Peyer's patch (tissue), 4 donors: ENCODE results near the gene TMEM132C. TPM values are rescaled to one million over a fixed set of nuclear protein-coding genes. Genes with fewer than 3 reads are reported as not detected.

Source experiments
- DNase-seq, 3 donors: peaks; one replicate each; pipeline ENCODE4 v3.0.0-alpha.2; 2017 to 2019
- H3K27ac ChIP-seq, 4 donors: fragments of 200-600 bp; sonication (generic); one replicate each; pipeline ENCODE4 v1.5.1; 2016 to 2019
- H3K27me3 ChIP-seq, 2 donors: fragments of 200-600 bp; sonication (generic); one replicate each; pipeline ENCODE4 v1.5.1; 2019
- H3K36me3 ChIP-seq, 3 donors: fragments of 200-600 bp; sonication (generic); one replicate each; pipeline ENCODE4 v1.5.1; 2016 to 2019
- H3K4me1 ChIP-seq, 4 donors: fragments of 200-600 bp; sonication (generic); one replicate each; pipeline ENCODE4 v1.5.1; 2016 to 2019
- H3K4me3 ChIP-seq, 4 donors: fragments of 200-600 bp; sonication (generic); 1 replicate in 3 of 4; 2 replicates in 1 of 4; pipeline ENCODE4 v1.5.1; 2016 to 2019; ENCODE audit warnings: mild to moderate bottlenecking in 1 of 4
- H3K9me3 ChIP-seq, 4 donors: fragments of 200-600 bp; sonication (generic); one replicate each; pipeline ENCODE4 v1.5.1; 2016 to 2019; ENCODE audit warnings: mild to moderate bottlenecking in 1 of 4
- POLR2A ChIP-seq, 2 donors: fragments of 450-650 bp; IDR thresholded peaks; one replicate each; pipeline ENCODE4 v1.5.1; 2017; ENCODE audit warnings: antibody characterized with exemption in 2 of 2, mild to moderate bottlenecking in 2 of 2, moderate library complexity in 2 of 2
- total RNA-seq, 4 donors: library from RNA; depleted of rRNA; stranded (reverse); fragments of >200 nt; gene quantifications; one replicate each; pipeline ENCODE4 v1.1.0, GENCODE V29; 2016
- TF ChIP-seq, protein P1 (sequence below), 6 experiments: fragments of 450-650 bp in 4 of 6; fragments of 200-600 bp in 2 of 6; sonication (generic) in 1 of 6; IDR thresholded peaks; one replicate each; pipeline ENCODE4 v1.5.1; 2017 to 2019; ENCODE audit warnings: antibody characterized with exemption in 6 of 6, mild to moderate bottlenecking in 3 of 6, moderate library complexity in 1 of 6

The TMEM132C gene
- total RNA-seq, 4 donors from 2014 or later, result 0.88 to 5.0 (median 2.0) TPM

DNA sequence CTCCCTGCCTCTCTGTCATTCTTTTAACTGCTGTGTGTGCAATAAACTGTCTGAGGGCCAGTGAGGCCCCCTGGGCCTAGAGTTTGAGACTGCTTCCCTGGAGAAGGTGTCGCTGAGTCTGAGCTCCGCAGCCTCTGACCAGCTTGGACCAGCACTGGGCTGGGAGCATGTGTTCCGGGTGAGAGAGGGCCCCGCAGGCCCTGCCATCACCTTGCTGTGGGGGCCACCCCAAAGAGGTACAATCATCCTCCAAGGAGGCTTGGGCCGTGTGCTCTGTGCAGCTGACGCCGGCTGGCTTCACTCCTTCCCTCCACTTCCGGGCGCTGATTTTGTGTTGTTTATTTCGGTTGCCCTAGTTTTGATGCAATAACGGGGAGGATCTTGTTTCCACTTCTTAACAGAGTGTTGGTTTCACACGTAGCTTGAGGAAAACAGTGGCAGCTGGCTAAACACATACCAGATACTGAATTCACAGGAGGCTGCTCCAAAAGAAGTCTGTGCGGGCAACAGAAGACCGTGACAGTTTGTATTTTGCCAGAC, 121.6 kb downstream of the TMEM132C start:
- no peak overlapping the region for H3K4me3 ChIP-seq
- H3K36me3 ChIP-seq, result no peaks in the 10 kb centered on the region
- TF ChIP-seq, protein P1, sequence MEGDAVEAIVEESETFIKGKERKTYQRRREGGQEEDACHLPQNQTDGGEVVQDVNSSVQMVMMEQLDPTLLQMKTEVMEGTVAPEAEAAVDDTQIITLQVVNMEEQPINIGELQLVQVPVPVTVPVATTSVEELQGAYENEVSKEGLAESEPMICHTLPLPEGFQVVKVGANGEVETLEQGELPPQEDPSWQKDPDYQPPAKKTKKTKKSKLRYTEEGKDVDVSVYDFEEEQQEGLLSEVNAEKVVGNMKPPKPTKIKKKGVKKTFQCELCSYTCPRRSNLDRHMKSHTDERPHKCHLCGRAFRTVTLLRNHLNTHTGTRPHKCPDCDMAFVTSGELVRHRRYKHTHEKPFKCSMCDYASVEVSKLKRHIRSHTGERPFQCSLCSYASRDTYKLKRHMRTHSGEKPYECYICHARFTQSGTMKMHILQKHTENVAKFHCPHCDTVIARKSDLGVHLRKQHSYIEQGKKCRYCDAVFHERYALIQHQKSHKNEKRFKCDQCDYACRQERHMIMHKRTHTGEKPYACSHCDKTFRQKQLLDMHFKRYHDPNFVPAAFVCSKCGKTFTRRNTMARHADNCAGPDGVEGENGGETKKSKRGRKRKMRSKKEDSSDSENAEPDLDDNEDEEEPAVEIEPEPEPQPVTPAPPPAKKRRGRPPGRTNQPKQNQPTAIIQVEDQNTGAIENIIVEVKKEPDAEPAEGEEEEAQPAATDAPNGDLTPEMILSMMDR (IDR thresholded peaks at IDR 0.05), result no peak
- no peak for TF ChIP-seq POLR2A (IDR thresholded peaks at IDR 0.05)
- no peak for DNase-seq
- H3K4me1 ChIP-seq, result no peaks in the 10 kb centered on the region
- H3K9me3 ChIP-seq, result no peaks in the 10 kb centered on the region
- no peaks in the 10 kb centered on the region for H3K27me3 ChIP-seq
- H3K27ac ChIP-seq, result no peak overlapping the region

DNA sequence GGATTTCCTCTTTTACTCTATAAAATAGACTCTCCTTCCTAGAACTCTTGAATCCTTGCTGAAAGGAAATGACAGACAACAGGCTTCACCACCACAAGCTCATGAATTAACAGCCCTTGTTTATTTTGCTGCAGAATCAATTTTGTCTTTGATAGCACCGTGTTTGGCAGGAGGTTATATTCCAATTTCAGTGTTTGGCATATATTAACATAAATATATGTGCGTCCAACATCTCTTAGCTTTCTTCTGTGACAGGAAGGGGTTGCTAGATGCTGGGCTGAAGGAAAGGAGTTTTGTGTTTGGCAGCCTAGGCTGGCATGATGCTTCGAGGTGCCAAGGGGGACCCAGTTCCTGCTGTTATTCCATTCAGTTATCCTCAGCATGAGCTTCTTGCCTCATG, 126.4 kb downstream of the TMEM132C start:
- Histone ChIP-seq H3K4me3 (no peak overlapping the region), H3K36me3 (no peaks in the 10 kb centered on the region), H3K27ac (no peak overlapping the region), H3K9me3 (no peaks in the 10 kb centered on the region), H3K4me1 (no peaks in the 10 kb centered on the region), H3K27me3 (no peaks in the 10 kb centered on the region)
- DNase-seq, result no peak
- TF ChIP-seq, protein P1 (IDR thresholded peaks at IDR 0.05), result no peak
- TF ChIP-seq POLR2A (IDR thresholded peaks at IDR 0.05), result no peak

DNA sequence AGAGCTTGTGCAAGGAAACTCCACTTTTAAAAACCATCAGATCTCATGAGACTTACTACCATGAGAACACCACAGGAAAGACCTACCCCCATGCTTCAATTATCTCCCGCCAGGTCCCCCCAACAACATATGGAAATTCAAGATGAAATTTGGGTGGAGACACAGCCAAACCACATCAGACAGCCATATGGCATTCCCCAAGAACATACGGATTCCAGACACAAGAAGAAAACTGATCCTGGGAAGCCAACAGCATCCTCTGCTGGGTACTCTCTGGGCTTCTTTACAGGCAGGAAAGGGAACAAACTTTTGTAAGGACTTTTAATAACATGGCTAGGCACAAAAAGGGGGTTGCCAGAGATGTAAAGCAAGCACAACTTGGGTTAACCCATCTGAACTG, 127.2 kb downstream of the TMEM132C start:
- no peak for TF ChIP-seq POLR2A (IDR thresholded peaks at IDR 0.05)
- Histone ChIP-seq H3K4me3 (no peak overlapping the region), H3K4me1 (no peaks in the 10 kb centered on the region), H3K27me3 (no peaks in the 10 kb centered on the region), H3K36me3 (no peaks in the 10 kb centered on the region), H3K9me3 (no peaks in the 10 kb centered on the region), H3K27ac (no peak overlapping the region)
- DNase-seq, result no peak

DNA sequence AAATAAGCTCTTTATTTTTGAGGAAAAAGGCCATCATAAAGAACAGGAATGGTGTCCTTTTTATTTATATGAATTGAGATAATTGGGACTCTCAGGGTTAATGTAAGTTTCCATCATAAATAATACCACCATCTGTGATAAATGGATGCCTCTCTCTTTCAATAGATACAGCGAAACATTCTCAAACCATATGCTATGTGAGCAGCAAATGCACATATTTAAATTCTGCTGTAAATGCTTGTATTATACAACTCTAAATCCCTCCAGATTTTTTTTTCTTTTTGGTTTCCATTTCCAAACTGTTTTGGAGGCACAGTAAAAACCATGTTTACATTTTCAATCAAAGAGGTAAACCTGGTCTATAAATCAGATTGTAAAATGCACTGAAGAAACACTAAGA, 132.3 kb downstream of the TMEM132C start:
- TF ChIP-seq, protein P1 (IDR thresholded peaks at IDR 0.05), result no peak
- no peak for TF ChIP-seq POLR2A (IDR thresholded peaks at IDR 0.05)
- no peak overlapping the region for H3K4me3 ChIP-seq
- H3K4me1 ChIP-seq, result no peaks in the 10 kb centered on the region
- H3K27me3 ChIP-seq, result no peaks in the 10 kb centered on the region
- DNase-seq, result no peak
- H3K9me3 ChIP-seq, result no peaks in the 10 kb centered on the region
- no peaks in the 10 kb centered on the region for H3K36me3 ChIP-seq
- no peak overlapping the region for H3K27ac ChIP-seq

DNA sequence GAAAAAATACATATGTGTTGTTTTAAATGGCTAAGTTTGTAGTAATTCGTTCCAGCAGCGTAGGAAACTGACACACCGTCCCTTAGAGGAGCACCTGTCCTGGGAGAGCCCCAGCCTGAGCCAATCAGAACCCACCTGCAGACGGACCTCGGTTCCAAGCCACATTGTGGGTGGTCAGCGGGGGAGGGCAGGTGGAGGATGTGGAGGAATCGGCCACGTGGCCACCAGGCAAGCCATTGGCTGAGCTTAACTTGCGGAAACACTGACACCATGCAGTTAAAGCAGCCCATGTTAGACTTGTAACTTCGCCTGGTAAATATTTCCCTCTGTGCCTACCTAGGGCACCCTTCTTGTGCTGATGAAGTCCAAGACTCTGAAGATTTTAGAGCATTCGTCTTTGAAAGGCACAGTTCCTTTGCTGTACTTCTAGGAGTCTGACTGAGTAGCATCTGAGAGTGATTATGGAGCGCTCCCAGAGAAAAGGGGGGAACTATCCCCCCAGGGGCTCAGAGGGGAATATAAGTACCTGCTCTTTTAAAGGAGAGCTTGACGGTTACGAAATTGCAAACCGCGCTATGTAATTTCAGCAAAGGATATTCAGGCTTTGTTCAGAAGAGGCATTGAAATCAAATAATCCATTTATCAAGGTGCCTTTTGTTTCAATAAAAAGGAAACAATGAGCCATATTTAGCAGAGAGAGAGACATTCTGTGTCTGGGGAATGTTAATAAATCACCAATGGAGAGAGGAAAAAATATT, 135.7 kb downstream of the TMEM132C start:
- Histone ChIP-seq H3K27ac (no peak overlapping the region), H3K9me3 (no peaks in the 10 kb centered on the region), H3K27me3 (no peaks in the 10 kb centered on the region), H3K4me3 (no peak overlapping the region), H3K4me1 (no peaks in the 10 kb centered on the region), H3K36me3 (no peaks in the 10 kb centered on the region)
- DNase-seq, result no peak
- TF ChIP-seq, protein P1 (IDR thresholded peaks at IDR 0.05), result no peak
- TF ChIP-seq POLR2A (IDR thresholded peaks at IDR 0.05), result no peak

DNA sequence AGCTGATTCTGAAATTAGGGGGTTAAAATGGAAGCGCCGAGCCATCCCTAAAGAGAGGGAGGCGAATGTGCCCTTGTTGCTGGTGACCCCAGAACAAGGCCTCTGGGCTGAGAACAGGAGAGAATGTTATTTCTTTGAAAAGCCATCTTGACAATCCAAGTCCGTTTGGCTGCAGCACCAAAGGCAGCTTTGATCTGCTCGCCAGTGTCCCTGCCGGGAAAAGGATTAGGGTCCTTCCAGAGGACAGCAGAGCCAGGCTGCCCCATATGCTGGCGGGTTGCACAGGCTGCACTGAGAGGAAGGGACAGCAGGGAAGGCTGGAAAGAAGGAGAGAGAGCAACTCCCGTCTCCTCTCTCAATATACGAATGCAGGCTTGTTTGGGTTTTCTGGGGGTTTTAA, 141.7 kb downstream of the TMEM132C start:
- no peaks in the 10 kb centered on the region for H3K27me3 ChIP-seq
- H3K27ac ChIP-seq, result no peak overlapping the region
- no peak for DNase-seq
- no peaks in the 10 kb centered on the region for H3K36me3 ChIP-seq
- no peaks in the 10 kb centered on the region for H3K9me3 ChIP-seq
- TF ChIP-seq, protein P1 (IDR thresholded peaks at IDR 0.05), result no peak
- no peak for TF ChIP-seq POLR2A (IDR thresholded peaks at IDR 0.05)
- no peaks in the 10 kb centered on the region for H3K4me1 ChIP-seq
- no peak overlapping the region for H3K4me3 ChIP-seq
